OCI-LY3 (cell line): ENCODE measurements around the gene CDH15.

Experiments
- EZH2phosphoT487 ChIP-seq: fragments of 200-600 bp; shearing (Covaris generic); IDR thresholded peaks from 2 replicates; pipeline ENCODE4 v1.6.1; 2018; ENCODE audit warnings: antibody characterized with exemption, mixed run types, low read depth
- TF ChIP-seq, protein P1 (sequence below): fragments of 200-600, 300-600 bp; sonication (generic); IDR thresholded peaks from 2 replicates; pipeline ENCODE4 v1.5.1; 2014; ENCODE audit warnings: antibody characterized with exemption, low read length, low read depth

DNA sequence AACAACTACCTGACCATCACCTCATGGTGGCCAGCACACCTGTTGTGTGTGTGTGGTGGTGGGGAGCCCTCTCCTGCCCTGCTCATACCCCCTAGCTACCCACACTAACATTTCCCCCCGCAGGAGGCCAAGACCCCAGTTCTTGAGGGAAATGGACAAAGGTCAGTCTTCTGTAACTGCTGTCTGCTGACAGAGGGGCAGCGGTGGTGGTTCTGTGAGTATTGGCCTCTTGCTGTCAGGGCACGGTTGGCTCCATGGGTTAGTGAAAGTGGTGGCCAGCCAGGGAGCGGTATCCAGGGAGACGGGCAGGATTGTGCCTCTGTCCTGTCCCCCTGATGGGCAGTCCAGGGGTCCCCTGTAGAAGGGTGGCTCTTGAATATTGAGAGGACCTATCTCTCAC is 72.1 kb downstream of the CDH15 start:
- TF ChIP-seq, protein P1, sequence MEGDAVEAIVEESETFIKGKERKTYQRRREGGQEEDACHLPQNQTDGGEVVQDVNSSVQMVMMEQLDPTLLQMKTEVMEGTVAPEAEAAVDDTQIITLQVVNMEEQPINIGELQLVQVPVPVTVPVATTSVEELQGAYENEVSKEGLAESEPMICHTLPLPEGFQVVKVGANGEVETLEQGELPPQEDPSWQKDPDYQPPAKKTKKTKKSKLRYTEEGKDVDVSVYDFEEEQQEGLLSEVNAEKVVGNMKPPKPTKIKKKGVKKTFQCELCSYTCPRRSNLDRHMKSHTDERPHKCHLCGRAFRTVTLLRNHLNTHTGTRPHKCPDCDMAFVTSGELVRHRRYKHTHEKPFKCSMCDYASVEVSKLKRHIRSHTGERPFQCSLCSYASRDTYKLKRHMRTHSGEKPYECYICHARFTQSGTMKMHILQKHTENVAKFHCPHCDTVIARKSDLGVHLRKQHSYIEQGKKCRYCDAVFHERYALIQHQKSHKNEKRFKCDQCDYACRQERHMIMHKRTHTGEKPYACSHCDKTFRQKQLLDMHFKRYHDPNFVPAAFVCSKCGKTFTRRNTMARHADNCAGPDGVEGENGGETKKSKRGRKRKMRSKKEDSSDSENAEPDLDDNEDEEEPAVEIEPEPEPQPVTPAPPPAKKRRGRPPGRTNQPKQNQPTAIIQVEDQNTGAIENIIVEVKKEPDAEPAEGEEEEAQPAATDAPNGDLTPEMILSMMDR: no peak
- TF ChIP-seq EZH2phosphoT487: no peak
